Upper lobe of left lung (tissue), 6 donors: Measurements from ENCODE around the gene CCNK. TPM values are rescaled to one million over a fixed set of nuclear protein-coding genes. Genes with fewer than 3 reads are reported as not detected.
A peak's percentile ranks its signal among the peaks of the same experiment; 100 is the strongest.

ENCODE experiments used
- ATAC-seq, 2 donors: fragments of 200-7000 bp; cut with Tn5 transposase; one replicate each; pipeline ENCODE4 v1.9.1; 2022; ENCODE audit warnings: mild to moderate bottlenecking in 2 of 2, moderate library complexity in 2 of 2; ENCODE audit not compliant: low FRiP score in 2 of 2
- DNase-seq, 2 donors: peaks; one replicate each; pipeline ENCODE4 v3.0.0-alpha.2; 2019 to 2020
- H3K27ac ChIP-seq, 4 donors: fragments of 200-600 bp; sonication (generic); one replicate each; pipeline ENCODE4 v1.5.1; 2016 to 2019
- H3K27me3 ChIP-seq, 4 donors: fragments of 200-600 bp; sonication (generic); one replicate each; pipeline ENCODE4 v1.5.1; 2017 to 2019
- H3K36me3 ChIP-seq, 4 donors: fragments of 200-600 bp; sonication (generic); one replicate each; pipeline ENCODE4 v1.5.1; 2016 to 2019
- H3K4me1 ChIP-seq, 4 donors: fragments of 200-600 bp; sonication (generic); one replicate each; pipeline ENCODE4 v1.5.1; 2018 to 2019
- H3K4me3 ChIP-seq, 4 donors: fragments of 200-600 bp; sonication (generic); one replicate each; pipeline ENCODE4 v1.5.1; 2017 to 2019; ENCODE audit warnings: mild to moderate bottlenecking in 2 of 4, moderate library complexity in 1 of 4
- H3K9me3 ChIP-seq, 4 donors: fragments of 200-600 bp; sonication (generic); one replicate each; pipeline ENCODE4 v1.5.1; 2018 to 2019
- EP300 ChIP-seq, 4 donors: sonication (generic); formaldehyde crosslinking; IDR thresholded peaks; one replicate each; pipeline ENCODE4 v1.5.1; 2017; ENCODE audit warnings: antibody characterized with exemption in 4 of 4, control low read depth in 2 of 4
- POLR2A ChIP-seq, 4 donors: fragments of 450-650 bp; IDR thresholded peaks; one replicate each; pipeline ENCODE4 v1.5.1; 2016 to 2017; ENCODE audit warnings: antibody characterized with exemption in 4 of 4, mild to moderate bottlenecking in 2 of 4
- POLR2AphosphoS5 ChIP-seq, 2 donors: sonication (generic); formaldehyde crosslinking; IDR thresholded peaks; one replicate each; pipeline ENCODE4 v1.5.1; 2017; ENCODE audit warnings: antibody characterized with exemption in 2 of 2
- WGBS, 2 donors: methylation state at CpG; one replicate each; pipeline ENCODE4 v1.1.5; 2017 to 2018; 5-methylcytosine and 5-hydroxymethylcytosine counted together
- total RNA-seq, 6 donors: library from RNA; depleted of rRNA in 4 of 6; stranded (reverse); fragments of >200 nt in 4 of 6; gene quantifications; one replicate each; pipeline versions ENCODE4 v1.1.0 to v1.2.1, GENCODE V29; 2016 to 2021
- TF ChIP-seq, protein P1 (sequence below), 6 experiments: fragments of 450-650 bp in 4 of 6; fragments of 200-600 bp in 2 of 6; sonication (generic) in 2 of 6; IDR thresholded peaks; one replicate each; pipeline ENCODE4 v1.5.1; 2016 to 2019; ENCODE audit warnings: antibody characterized with exemption in 6 of 6
- donor health status: DM: no; HTN: no; CAD: no; lungs with moderate emphysema.
- donor health status: DM: no; HTN: yes; CAD: no; lungs with severe emphysema.

CCNK gene
- 10 to 100 TPM; 29.8 to 51.1 (median 44.0) TPM for total RNA-seq

DNA sequence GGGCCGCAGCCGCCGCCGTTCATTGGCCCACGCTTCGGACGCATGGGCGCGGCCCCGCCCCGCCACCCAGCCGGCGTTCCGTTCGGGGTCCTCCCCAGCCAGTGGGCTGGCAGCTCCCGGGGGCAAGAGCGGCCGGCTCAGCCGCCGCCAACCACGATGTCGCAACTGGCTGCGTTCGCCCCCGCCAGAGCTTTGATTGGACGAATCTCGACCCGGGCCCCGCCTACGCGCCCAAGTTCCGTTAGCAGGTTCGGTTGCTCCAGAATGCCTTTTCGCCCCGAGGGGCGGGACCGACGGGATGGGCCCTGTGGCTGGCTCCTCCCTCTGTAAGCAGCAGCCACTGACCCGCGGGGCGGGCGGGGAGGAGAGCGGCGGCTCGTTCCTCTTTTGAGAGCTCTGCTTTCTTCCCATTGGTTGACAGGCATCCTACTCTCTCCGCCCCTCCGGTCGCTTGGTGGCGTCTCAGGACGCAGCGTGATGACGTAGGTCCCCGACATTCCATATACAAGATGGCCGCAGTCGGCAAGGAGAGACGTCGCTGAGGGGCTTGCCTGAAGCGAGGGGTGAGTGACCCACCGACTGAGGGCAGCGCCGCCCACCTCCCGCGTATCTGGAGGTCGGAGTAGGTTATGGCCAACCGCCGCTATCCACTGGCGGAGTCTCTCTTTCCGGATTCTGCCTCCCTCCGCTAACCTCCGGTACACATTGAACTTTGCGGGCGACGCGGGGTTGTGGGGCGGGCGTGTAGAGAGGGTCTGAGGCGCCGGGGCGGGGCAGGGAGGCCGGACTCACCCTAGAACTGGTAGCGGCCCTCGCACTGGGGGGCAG, at the start of gene CCNK:
TSS of gene CCNK (plus strand) at position 493 of the 828 bp plus-strand sequence. CDS start 11,269 bp downstream, outside the sequence.
- Histone ChIP-seq H3K9me3 (no peaks in the 10 kb centered on the region), H3K4me3 (peak within 1 kb of the TSS; percentile 73 to 98 (median 95)), H3K36me3 (no peaks in the 10 kb centered on the region), H3K27ac (peak within 1 kb of the TSS; percentile 95 to 99 (median 96)), H3K4me1 (peaks cover 35 to 50% (median 41%) of the 10 kb centered on the region in 4 donors), H3K27me3 (no peaks in the 10 kb centered on the region)
- TF ChIP-seq, protein P1, sequence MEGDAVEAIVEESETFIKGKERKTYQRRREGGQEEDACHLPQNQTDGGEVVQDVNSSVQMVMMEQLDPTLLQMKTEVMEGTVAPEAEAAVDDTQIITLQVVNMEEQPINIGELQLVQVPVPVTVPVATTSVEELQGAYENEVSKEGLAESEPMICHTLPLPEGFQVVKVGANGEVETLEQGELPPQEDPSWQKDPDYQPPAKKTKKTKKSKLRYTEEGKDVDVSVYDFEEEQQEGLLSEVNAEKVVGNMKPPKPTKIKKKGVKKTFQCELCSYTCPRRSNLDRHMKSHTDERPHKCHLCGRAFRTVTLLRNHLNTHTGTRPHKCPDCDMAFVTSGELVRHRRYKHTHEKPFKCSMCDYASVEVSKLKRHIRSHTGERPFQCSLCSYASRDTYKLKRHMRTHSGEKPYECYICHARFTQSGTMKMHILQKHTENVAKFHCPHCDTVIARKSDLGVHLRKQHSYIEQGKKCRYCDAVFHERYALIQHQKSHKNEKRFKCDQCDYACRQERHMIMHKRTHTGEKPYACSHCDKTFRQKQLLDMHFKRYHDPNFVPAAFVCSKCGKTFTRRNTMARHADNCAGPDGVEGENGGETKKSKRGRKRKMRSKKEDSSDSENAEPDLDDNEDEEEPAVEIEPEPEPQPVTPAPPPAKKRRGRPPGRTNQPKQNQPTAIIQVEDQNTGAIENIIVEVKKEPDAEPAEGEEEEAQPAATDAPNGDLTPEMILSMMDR (IDR thresholded peaks at IDR 0.05), result peak in 2 of 6 experiments; percentile 20 to 28
- TF ChIP-seq EP300 (IDR thresholded peaks at IDR 0.05) (peak in 1 of 4 donors; percentile 40), POLR2A (IDR thresholded peaks at IDR 0.05) (peak; percentile 65 to 97 (median 95)), POLR2AphosphoS5 (IDR thresholded peaks at IDR 0.05) (peak; percentile 99)
- ATAC-seq (peak; percentile 97 to 100), DNase-seq (peak; percentile 100)
- WGBS, 2 donors, result 0% methylated on average over 3 to 54 of the region's 82 CpGs

DNA sequence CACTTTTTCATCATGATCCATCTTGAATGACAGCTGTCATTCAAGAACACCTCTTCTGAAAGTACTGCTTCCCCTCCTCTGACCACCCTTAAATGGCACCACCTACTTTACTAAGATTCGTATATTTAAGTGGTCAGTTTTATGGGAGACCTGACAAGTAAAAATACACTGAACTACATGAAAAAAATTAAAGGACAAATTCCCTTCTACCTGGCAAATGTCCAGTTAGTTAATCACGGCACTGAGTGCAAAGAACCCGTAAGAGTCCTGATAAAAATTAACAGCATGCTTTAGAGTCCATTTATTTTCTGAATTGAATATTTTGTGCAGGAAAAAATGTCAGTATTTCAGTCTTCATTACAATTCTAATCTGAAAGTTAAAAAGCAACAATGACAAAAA, 49.2 kb upstream of the CCNK start:
- no peak overlapping the region for H3K27ac ChIP-seq
- DNase-seq (no peak), ATAC-seq (no peak)
- H3K27me3 ChIP-seq, result no peaks in the 10 kb centered on the region
- peaks cover 10 to 24% (median 18%) of the 10 kb centered on the region in 4 donors for H3K4me1 ChIP-seq
- 54 to 61% methylated on average over 3 of the region's 3 CpGs for WGBS, 2 donors
- no peak for TF ChIP-seq POLR2AphosphoS5 (IDR thresholded peaks at IDR 0.05)
- H3K4me3 ChIP-seq, result no peak overlapping the region
- H3K9me3 ChIP-seq, result peaks cover 0 to 3% (median 1%) of the 10 kb centered on the region in 4 donors
- peaks cover 0 to 52% (median 16%) of the 10 kb centered on the region in 4 donors for H3K36me3 ChIP-seq

DNA sequence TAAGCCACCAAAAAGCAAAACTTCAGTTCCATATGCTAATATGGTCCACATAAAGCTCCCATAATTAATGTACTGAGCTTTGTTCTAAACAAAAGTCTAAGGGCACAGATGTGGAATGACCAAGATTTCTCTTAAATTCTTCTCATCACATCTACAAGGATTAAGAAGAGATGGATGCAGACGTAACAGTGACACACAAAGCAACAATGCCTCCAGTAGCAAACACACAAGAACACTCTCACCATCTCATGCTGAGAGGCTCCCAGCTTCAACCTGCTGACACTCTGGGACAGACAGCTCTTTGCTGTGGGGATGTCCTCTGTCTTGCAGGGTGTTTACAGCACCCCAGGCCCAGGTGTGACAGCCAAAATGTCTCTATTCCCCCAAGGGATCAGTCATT, 48.7 kb upstream of the CCNK start:
- TF ChIP-seq POLR2A (IDR thresholded peaks at IDR 0.05) (no peak), EP300 (IDR thresholded peaks at IDR 0.05) (no peak), POLR2AphosphoS5 (IDR thresholded peaks at IDR 0.05) (no peak)
- TF ChIP-seq, protein P1 (IDR thresholded peaks at IDR 0.05), result no peak
- Histone ChIP-seq H3K4me3 (no peak overlapping the region), H3K4me1 (peaks cover 14 to 28% (median 23%) of the 10 kb centered on the region in 4 donors), H3K27me3 (no peaks in the 10 kb centered on the region), H3K9me3 (peaks cover 0 to 3% (median 1%) of the 10 kb centered on the region in 4 donors), H3K36me3 (peaks cover 0 to 53% (median 17%) of the 10 kb centered on the region in 4 donors), H3K27ac (no peak overlapping the region)
- 79 to 97% methylated on average over 1 of the region's 1 CpG for WGBS, 2 donors
- ATAC-seq (no peak), DNase-seq (no peak)

DNA sequence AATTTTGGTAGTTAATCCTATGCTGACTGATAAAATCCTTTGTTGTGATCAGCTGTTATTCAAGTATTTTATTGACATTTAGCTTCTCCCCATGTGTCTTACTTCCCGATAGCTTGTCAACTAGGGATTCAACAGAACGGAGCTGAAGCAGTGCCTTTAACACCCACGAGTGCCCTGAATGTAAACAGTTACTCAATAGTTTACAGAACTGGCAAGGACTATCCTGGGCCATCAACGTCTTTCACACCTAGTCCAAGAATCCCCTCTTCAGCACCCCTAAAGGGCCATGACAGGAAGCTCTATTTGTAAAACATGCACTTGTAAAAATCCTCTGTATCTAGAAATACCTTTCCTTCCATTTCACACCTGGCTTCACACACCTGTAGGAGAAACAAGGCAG, 45.9 kb upstream of the CCNK start:
- Histone ChIP-seq H3K9me3 (no peaks in the 10 kb centered on the region), H3K27me3 (no peaks in the 10 kb centered on the region), H3K36me3 (peaks cover 0 to 59% (median 10%) of the 10 kb centered on the region in 4 donors), H3K4me1 (peaks cover 14 to 27% (median 25%) of the 10 kb centered on the region in 4 donors), H3K27ac (peak overlapping the region; percentile 44 to 82 (median 67)), H3K4me3 (no peak overlapping the region)
- DNase-seq (peak in 1 of 2 donors; percentile 31), ATAC-seq (peak in 1 of 2 donors; percentile 39)
- WGBS, 2 donors, result 41 to 54% methylated on average over 4 of the region's 4 CpGs
- no peak for TF ChIP-seq POLR2A (IDR thresholded peaks at IDR 0.05)
- TF ChIP-seq EP300 (IDR thresholded peaks at IDR 0.05), result peak in 2 of 4 donors; percentile 40 to 92

DNA sequence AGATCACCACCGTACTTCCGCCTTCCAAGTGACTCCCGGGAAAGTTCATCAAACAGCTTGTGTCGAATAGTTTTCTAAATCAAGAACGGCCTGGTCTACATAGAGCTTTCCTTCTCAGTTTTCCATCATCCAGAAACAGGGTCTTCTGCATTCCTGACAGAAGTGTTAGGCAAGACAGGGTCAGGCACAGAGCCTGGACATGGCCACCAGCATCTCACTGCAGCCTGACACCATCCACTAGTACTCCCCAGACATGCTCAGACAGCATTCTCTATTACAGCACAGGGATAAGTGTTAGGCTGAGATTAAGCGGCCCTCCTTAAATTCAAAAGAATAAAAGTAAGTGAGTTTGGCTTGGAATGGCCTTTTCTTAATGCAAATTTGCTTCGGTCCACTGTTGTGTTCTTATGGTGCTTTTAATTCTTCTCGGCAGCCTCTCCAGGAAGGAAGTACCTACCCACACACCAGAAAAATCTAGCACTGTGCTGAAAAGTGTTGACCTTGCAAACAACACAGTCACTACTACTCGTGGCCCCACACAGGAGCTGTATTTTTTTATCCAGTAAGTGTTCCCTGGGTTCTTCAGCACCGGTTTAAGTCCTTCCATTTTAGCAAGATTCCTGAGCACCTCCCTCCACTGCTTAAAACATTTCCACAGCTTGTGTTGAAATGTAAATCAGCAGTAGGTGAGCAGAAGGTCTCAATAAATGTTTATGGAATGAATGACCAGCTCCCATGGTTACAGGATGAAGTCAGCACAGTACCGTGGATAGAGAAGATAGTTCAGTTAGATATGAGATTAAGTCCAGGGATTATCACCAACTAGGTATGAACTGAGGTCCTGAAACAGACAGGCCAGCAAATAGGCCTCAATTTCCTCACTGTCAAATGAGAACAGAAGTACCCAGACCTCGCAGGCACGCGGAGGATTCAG, 44.7 kb upstream of the CCNK start:
- TF ChIP-seq POLR2AphosphoS5 (IDR thresholded peaks at IDR 0.05) (no peak), EP300 (IDR thresholded peaks at IDR 0.05) (peak in 1 of 4 donors; percentile 42), POLR2A (IDR thresholded peaks at IDR 0.05) (no peak)
- TF ChIP-seq, protein P1 (IDR thresholded peaks at IDR 0.05), result no peak
- DNase-seq (peak in 1 of 2 donors; percentile 50), ATAC-seq (peak; percentile 65 to 82)
- H3K27ac ChIP-seq, result peak overlapping the region; percentile 44 to 82 (median 67)
- H3K4me3 ChIP-seq, result no peak overlapping the region
- peaks cover 0 to 64% (median 11%) of the 10 kb centered on the region in 4 donors for H3K36me3 ChIP-seq
- H3K9me3 ChIP-seq, result no peaks in the 10 kb centered on the region
- peaks cover 14 to 25% (median 21%) of the 10 kb centered on the region in 4 donors for H3K4me1 ChIP-seq
- 57 to 73% methylated on average over 14 of the region's 14 CpGs for WGBS, 2 donors
- H3K27me3 ChIP-seq, result no peaks in the 10 kb centered on the region
